Panc1 (cell line): ENCODE data around the gene PROK1. TPM values are rescaled to one million over a fixed set of nuclear protein-coding genes. Genes with fewer than 3 reads are reported as not detected.

Source experiments
- ATAC-seq: fragments of 200-7000 bp; cut with Tn5 transposase; 2 replicates; pipeline ENCODE4 v1.9.1; 2020; ENCODE audit warnings: mild to moderate bottlenecking, moderate library complexity
- BruUV-seq: library from RNA; stranded (reverse); fragments of 400-500 nt; replicated peaks from 2 replicates; lab custom pipeline; 2021; lab: Mats Ljungman, UMichigan
- CTCF ChIA-PET: fragments of 300-600 bp; sonication (Branson Sonifier 250); formaldehyde crosslinking; loops from one replicate; lab custom pipeline; 2022; ENCODE audit warnings: antibody characterized with exemption; lab: Charles Lee
- POLR2A ChIA-PET: fragments of 300-600 bp; sonication (Branson Sonifier 250); formaldehyde crosslinking; loops from one replicate; lab custom pipeline; 2022; ENCODE audit warnings: antibody characterized with exemption; lab: Charles Lee
- DNase-seq: peaks from one replicate; pipeline ENCODE4 v3.0.0-alpha.2; 2010; ENCODE audit warnings: low read depth, low spot score
- H3K27ac ChIP-seq: 2 replicates; pipeline ENCODE4 v1.5.1; 2011; ENCODE audit warnings: mild to moderate bottlenecking, low read length, inconsistent platforms
- H3K27me3 ChIP-seq: fragments of 200-500 bp; sonication (Bioruptor generic); 2 replicates; pipeline ENCODE4 v1.6.0; 2014; ENCODE audit warnings: low read length, inconsistent platforms; ENCODE audit not compliant: control insufficient read depth, insufficient read depth
- H3K36me3 ChIP-seq: fragments of 200-500 bp; sonication (Bioruptor generic); 2 replicates; pipeline ENCODE4 v1.5.1; 2014; ENCODE audit warnings: inconsistent platforms, mild to moderate bottlenecking, low read length, moderate library complexity; ENCODE audit not compliant: control insufficient read depth, insufficient read depth
- H3K4me1 ChIP-seq: 2 replicates; pipeline ENCODE4 v1.5.1; 2011; ENCODE audit warnings: inconsistent platforms, mild to moderate bottlenecking, low read length, moderate library complexity; ENCODE audit not compliant: control insufficient read depth, insufficient read depth
- H3K4me3 ChIP-seq, 2 experiments: 2 replicates each; pipeline ENCODE4 v1.5.1; 2011 to 2012; ENCODE audit warnings: low read depth in 2 of 2, low read length in 2 of 2, mild to moderate bottlenecking in 2 of 2, inconsistent platforms in 1 of 2, moderate library complexity in 1 of 2
- H3K9me3 ChIP-seq: fragments of 200-500 bp; sonication (Bioruptor generic); 2 replicates; pipeline ENCODE4 v1.5.1; 2014; ENCODE audit warnings: low read depth, mild to moderate bottlenecking, inconsistent platforms, low read length, moderate library complexity; ENCODE audit not compliant: control insufficient read depth, insufficient read depth
- POLR2AphosphoS5 ChIP-seq: IDR thresholded peaks from 2 replicates; pipeline ENCODE4 v1.6.1; 2012; ENCODE audit warnings: mild to moderate bottlenecking, low read depth, low read length, moderate library complexity
- SIN3A ChIP-seq: IDR thresholded peaks from 2 replicates; pipeline ENCODE4 v1.6.1; 2012; ENCODE audit warnings: low read depth, mild to moderate bottlenecking, low read length, moderate library complexity, borderline replicate concordance; ENCODE audit not compliant: insufficient read depth
- TCF7L2 ChIP-seq: IDR thresholded peaks from 2 replicates; pipeline ENCODE4 v1.6.1; 2011; ENCODE audit warnings: mild to moderate bottlenecking, low read depth, low read length, inconsistent platforms
- in situ Hi-C: cut with HindIII; loops from 2 replicates; pipeline ENCODE4 v1.10.0; 2016; ENCODE audit warnings: low sequenced_read_pairs, low pct_unique_long_range_greater_than_20kb
- intact Hi-C: fragments of 100-400 bp; cut with micrococcal nuclease; formaldehyde crosslinking; loops from one replicate; pipeline ENCODE4 v1.10.0; 2022; ENCODE audit not compliant: unreplicated experiment
- total RNA-seq: library from RNA; stranded (reverse); gene quantifications from one replicate; pipeline ENCODE4 v1.2.1, GENCODE V29; 2021; ENCODE audit not compliant: unreplicated experiment
- TF ChIP-seq, protein P1 (sequence below): fragments of 450-650 bp; IDR thresholded peaks from 2 replicates; pipeline ENCODE4 v1.5.1; 2017; ENCODE audit warnings: mild to moderate bottlenecking
- TF ChIP-seq, protein P2 (sequence below), 2 experiments: IDR thresholded peaks; 2 replicates each; pipeline ENCODE4 v1.6.1; 2011 to 2012; ENCODE audit warnings: low read depth in 2 of 2, control low read depth in 1 of 2, low read length in 1 of 2, mild to moderate bottlenecking in 1 of 2, moderate library complexity in 1 of 2; ENCODE audit not compliant: insufficient read depth in 1 of 2

Gene PROK1
- total RNA-seq, 1 experiment from 2014 or later: not detected

DNA sequence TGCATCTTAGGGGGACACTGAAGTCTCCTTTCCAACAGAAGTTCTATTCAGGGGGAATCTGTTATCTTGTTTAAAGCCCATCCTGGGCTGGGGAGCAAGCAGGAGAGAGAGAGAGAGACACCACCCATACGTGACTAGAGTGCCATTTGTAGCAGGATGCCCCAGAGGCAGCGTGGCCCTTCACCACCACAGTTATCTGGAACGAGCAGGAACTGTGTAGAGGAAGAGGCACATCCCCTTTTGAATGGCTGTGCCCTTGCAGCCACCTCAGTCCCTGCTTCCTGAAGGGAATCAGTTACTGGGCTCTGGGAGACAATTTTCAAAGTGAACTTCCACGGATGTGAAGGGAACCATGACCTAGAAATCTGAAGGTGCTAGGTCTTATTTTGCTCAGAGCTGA lies 24.1 kb upstream of the PROK1 start:
- in situ Hi-C loops: no loop called here
- ChIA-PET CTCF (no interaction called here), POLR2A (no interaction called here)
- no TSS peak for BruUV-seq
- no peaks in the 10 kb centered on the region for H3K36me3 ChIP-seq
- H3K4me1 ChIP-seq: no peaks in the 10 kb centered on the region
- intact Hi-C loops: no loop called here
- H3K27ac ChIP-seq: no peak overlapping the region
- H3K4me3 ChIP-seq: no peak overlapping the region
- DNase-seq (no peak), ATAC-seq (no peak)
- H3K9me3 ChIP-seq: no peaks in the 10 kb centered on the region
- peaks cover 4% of the 10 kb centered on the region; the same call in 1 of the 2 replicates for H3K27me3 ChIP-seq
- TF ChIP-seq, protein P1, sequence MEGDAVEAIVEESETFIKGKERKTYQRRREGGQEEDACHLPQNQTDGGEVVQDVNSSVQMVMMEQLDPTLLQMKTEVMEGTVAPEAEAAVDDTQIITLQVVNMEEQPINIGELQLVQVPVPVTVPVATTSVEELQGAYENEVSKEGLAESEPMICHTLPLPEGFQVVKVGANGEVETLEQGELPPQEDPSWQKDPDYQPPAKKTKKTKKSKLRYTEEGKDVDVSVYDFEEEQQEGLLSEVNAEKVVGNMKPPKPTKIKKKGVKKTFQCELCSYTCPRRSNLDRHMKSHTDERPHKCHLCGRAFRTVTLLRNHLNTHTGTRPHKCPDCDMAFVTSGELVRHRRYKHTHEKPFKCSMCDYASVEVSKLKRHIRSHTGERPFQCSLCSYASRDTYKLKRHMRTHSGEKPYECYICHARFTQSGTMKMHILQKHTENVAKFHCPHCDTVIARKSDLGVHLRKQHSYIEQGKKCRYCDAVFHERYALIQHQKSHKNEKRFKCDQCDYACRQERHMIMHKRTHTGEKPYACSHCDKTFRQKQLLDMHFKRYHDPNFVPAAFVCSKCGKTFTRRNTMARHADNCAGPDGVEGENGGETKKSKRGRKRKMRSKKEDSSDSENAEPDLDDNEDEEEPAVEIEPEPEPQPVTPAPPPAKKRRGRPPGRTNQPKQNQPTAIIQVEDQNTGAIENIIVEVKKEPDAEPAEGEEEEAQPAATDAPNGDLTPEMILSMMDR: no peak
- TF ChIP-seq SIN3A (no peak), TCF7L2 (no peak), POLR2AphosphoS5 (no peak)
- TF ChIP-seq, protein P2, sequence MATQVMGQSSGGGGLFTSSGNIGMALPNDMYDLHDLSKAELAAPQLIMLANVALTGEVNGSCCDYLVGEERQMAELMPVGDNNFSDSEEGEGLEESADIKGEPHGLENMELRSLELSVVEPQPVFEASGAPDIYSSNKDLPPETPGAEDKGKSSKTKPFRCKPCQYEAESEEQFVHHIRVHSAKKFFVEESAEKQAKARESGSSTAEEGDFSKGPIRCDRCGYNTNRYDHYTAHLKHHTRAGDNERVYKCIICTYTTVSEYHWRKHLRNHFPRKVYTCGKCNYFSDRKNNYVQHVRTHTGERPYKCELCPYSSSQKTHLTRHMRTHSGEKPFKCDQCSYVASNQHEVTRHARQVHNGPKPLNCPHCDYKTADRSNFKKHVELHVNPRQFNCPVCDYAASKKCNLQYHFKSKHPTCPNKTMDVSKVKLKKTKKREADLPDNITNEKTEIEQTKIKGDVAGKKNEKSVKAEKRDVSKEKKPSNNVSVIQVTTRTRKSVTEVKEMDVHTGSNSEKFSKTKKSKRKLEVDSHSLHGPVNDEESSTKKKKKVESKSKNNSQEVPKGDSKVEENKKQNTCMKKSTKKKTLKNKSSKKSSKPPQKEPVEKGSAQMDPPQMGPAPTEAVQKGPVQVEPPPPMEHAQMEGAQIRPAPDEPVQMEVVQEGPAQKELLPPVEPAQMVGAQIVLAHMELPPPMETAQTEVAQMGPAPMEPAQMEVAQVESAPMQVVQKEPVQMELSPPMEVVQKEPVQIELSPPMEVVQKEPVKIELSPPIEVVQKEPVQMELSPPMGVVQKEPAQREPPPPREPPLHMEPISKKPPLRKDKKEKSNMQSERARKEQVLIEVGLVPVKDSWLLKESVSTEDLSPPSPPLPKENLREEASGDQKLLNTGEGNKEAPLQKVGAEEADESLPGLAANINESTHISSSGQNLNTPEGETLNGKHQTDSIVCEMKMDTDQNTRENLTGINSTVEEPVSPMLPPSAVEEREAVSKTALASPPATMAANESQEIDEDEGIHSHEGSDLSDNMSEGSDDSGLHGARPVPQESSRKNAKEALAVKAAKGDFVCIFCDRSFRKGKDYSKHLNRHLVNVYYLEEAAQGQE (IDR thresholded peaks at IDR 0.05; ENCODE audit: insufficient read depth in 1 of 2, low read depth in 2 of 2, low read length in 1 of 2): no peak

DNA sequence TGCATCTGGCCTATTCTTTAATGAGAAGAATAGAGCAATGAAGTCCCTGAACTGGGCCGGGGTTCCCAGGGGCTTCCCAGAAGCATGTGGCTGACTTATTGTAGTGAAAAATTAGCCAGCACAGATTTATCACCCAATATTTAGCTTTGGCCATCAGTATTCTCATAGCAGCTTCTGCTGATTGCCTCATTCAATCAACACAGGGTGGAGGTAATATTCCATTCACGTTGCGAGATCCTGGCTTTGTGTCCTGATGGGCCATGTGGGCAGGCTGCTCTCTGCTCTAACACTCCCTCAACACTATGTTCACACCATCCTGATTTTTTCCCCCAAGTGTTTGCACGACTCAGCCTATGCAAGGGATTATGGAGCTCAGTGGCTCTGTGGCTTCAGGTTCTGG lies 22.0 kb upstream of the PROK1 start:
- Histone ChIP-seq H3K36me3 (no peaks in the 10 kb centered on the region), H3K27me3 (peaks cover 4% of the 10 kb centered on the region; the same call in 1 of the 2 replicates), H3K27ac (no peak overlapping the region), H3K9me3 (no peaks in the 10 kb centered on the region), H3K4me1 (no peaks in the 10 kb centered on the region; the same call in 1 of the 2 replicates), H3K4me3 (no peak overlapping the region)
- DNase-seq (no peak), ATAC-seq (no peak)
- in situ Hi-C loops (no loop called here), intact Hi-C loops (no loop called here)
- ChIA-PET POLR2A (no interaction called here), CTCF (interaction anchor here (0.8 kb wide), 1 partner anchor 232 kb away, joined by 4 read pairs; no protein-coding TSS in a partner anchor)
- TF ChIP-seq POLR2AphosphoS5 (no peak), TCF7L2 (no peak), SIN3A (no peak)
- TF ChIP-seq, protein P2 (IDR thresholded peaks at IDR 0.05; ENCODE audit: insufficient read depth in 1 of 2, low read depth in 2 of 2, low read length in 1 of 2): no peak
- TF ChIP-seq, protein P1: no peak
- no TSS peak for BruUV-seq
